Keratinocyte (primary cell): Measurements from ENCODE around the gene ERC1. TPM values are rescaled to one million over a fixed set of nuclear protein-coding genes. Genes with fewer than 3 reads are reported as not detected.

ENCODE experiments used
- DNase-seq: peaks from one replicate; pipeline ENCODE4 v3.0.0-alpha.2; 2011; ENCODE audit warnings: low read depth, missing footprints, low spot score
- FAIRE-seq: peaks from 2 replicates; lab custom pipeline; 2011; peaks lifted over from hg19 to GRCh38; lab: Jason Lieb, UNC
- H2AFZ ChIP-seq: 2 replicates; pipeline ENCODE4 v1.6.0; 2012; ENCODE audit warnings: low read length, control low read depth, inconsistent platforms; ENCODE audit not compliant: control insufficient read depth
- H3K27ac ChIP-seq: 2 replicates; pipeline ENCODE4 v1.5.1; 2011; ENCODE audit warnings: low read length; ENCODE audit not compliant: control insufficient read depth, insufficient read depth
- H3K27me3 ChIP-seq: 3 replicates; pipeline ENCODE4 v1.6.0; 2011; ENCODE audit warnings: low read length; ENCODE audit not compliant: control insufficient read depth, insufficient read depth; ENCODE audit errors: extremely low read depth
- H3K36me3 ChIP-seq, 2 experiments: 2 replicates in 1 of 2; 3 replicates in 1 of 2; pipeline ENCODE4 v1.5.1; 2011; ENCODE audit warnings: low read length in 2 of 2, mild to moderate bottlenecking in 1 of 2; ENCODE audit not compliant: control insufficient read depth in 2 of 2, insufficient read depth in 2 of 2; ENCODE audit errors: extremely low read depth in 1 of 2
- H3K4me1 ChIP-seq: 3 replicates; pipeline ENCODE4 v1.5.1; 2011; ENCODE audit warnings: low read length; ENCODE audit not compliant: control insufficient read depth, insufficient read depth; ENCODE audit errors: extremely low read depth
- H3K4me2 ChIP-seq: 3 replicates; pipeline ENCODE4 v1.6.0; 2011; ENCODE audit warnings: low read depth, low read length; ENCODE audit not compliant: control insufficient read depth, insufficient read depth; ENCODE audit errors: extremely low read depth
- H3K4me3 ChIP-seq, 3 experiments: fragments of 200-600 bp in 1 of 3; sonication (generic) in 1 of 3; 2 replicates in 2 of 3; 3 replicates in 1 of 3; pipeline ENCODE4 v1.5.1; 2011 to 2016; ENCODE audit warnings: low read length in 3 of 3, mild to moderate bottlenecking in 3 of 3, control low read depth in 2 of 3, inconsistent platforms in 1 of 3, low read depth in 1 of 3, mixed read lengths in 1 of 3, mixed run types in 1 of 3, moderate library complexity in 1 of 3; ENCODE audit not compliant: control insufficient read depth in 2 of 3, insufficient read depth in 2 of 3; ENCODE audit errors: extremely low read depth in 1 of 3
- H3K79me2 ChIP-seq: 2 replicates; pipeline ENCODE4 v1.6.0; 2012; ENCODE audit warnings: low read length; ENCODE audit not compliant: control insufficient read depth, insufficient read depth
- H3K9ac ChIP-seq: 3 replicates; pipeline ENCODE4 v1.6.0; 2011; ENCODE audit warnings: low read length; ENCODE audit not compliant: control insufficient read depth, insufficient read depth; ENCODE audit errors: extremely low read depth
- H3K9me1 ChIP-seq: 3 replicates; pipeline ENCODE4 v1.6.0; 2011; ENCODE audit warnings: low read length; ENCODE audit not compliant: control insufficient read depth, insufficient read depth; ENCODE audit errors: extremely low read depth
- H3K9me3 ChIP-seq: 2 replicates; pipeline ENCODE4 v1.5.1; 2012; ENCODE audit warnings: low read depth, low read length; ENCODE audit not compliant: control insufficient read depth
- H4K20me1 ChIP-seq: 3 replicates; pipeline ENCODE4 v1.6.0; 2011; ENCODE audit warnings: low read length; ENCODE audit not compliant: control insufficient read depth, insufficient read depth; ENCODE audit errors: extremely low read depth
- CTCF ChIP-seq, 3 experiments: IDR thresholded peaks in 1 of 3; conservative IDR thresholded peaks in 1 of 3; optimal IDR thresholded peaks in 1 of 3; 2 replicates in 2 of 3; 3 replicates in 1 of 3; pipeline versions ENCODE3 to v1.5.1; 2011; ENCODE audit warnings: low read length in 3 of 3, mild to moderate bottlenecking in 3 of 3, moderate library complexity in 2 of 3, control low read depth in 1 of 3, inconsistent platforms in 1 of 3; ENCODE audit not compliant: insufficient read depth in 2 of 3; ENCODE audit errors: extremely low read depth in 1 of 3
- EZH2 ChIP-seq: IDR thresholded peaks from one replicate; pipeline ENCODE4 v1.6.1; 2012; ENCODE audit warnings: inconsistent platforms, mild to moderate bottlenecking, low read length, moderate library complexity
- dilution Hi-C: fragments of 300-500 bp; cut with MboI; formaldehyde crosslinking; loops from one replicate; pipeline ENCODE4 v1.7.0; 2020; ENCODE audit warnings: low sequenced_read_pairs; ENCODE audit not compliant: extremely low pct_ligation_motif_present
- polyA plus RNA-seq, 5 experiments: library from polyadenylated mRNA; depleted of rRNA in 3 of 5; stranded (reverse) in 3 of 5; stranded (forward) in 1 of 5; unstranded in 1 of 5; fragments of >200 nt; gene quantifications; 1 replicate in 1 of 5; 2 replicates in 3 of 5; 3 replicates in 1 of 5; pipeline versions ENCODE4 v1.2.1 to v1.2.3, GENCODE V29; 2011 to 2012; ENCODE audit warnings: missing spikeins in 2 of 5, low read depth in 1 of 5, low replicate concordance in 1 of 5

The ERC1 gene
- polyA plus RNA-seq, 1 donor (not counting 4 experiments of a cell fraction or from before 2014, with no cell fraction given) = 16.1 TPM

- dilution Hi-C loops = no loop called here
- no peaks in the 10 kb centered on the region for H3K36me3 ChIP-seq
- no peak overlapping the region for H3K27ac ChIP-seq
These were observed 329.0 kb downstream of the ERC1 start for GRCh38 chr12:1320021-1320420.

GRCh38 chr12:1322821-1323220, 331.8 kb downstream of the ERC1 start:
- FAIRE-seq = no peak
- TF ChIP-seq CTCF (optimal IDR thresholded peaks at IDR 0.05 in 1 of 3, IDR thresholded peaks at IDR 0.05 in 1 of 3, conservative IDR thresholded peaks at IDR 0.05 in 1 of 3; ENCODE audit: extremely low read depth in 1 of 3, insufficient read depth in 2 of 3, low read length in 3 of 3) (no peak), EZH2 (no peak)
- dilution Hi-C loops = no loop called here

More at GRCh38 chr12:1320021-1320420, 329.0 kb downstream of the ERC1 start:
- Histone ChIP-seq H3K4me2 (no peak overlapping the region), H3K4me3 (no peak overlapping the region), H3K79me2 (no peaks in the 10 kb centered on the region), H3K4me1 (peaks cover 20% of the 10 kb centered on the region), H3K9ac (no peak overlapping the region), H3K9me3 (no peaks in the 10 kb centered on the region), H3K9me1 (no peaks in the 10 kb centered on the region), H3K27me3 (no peaks in the 10 kb centered on the region), H2AFZ (no peak overlapping the region), H4K20me1 (no peaks in the 10 kb centered on the region)
- FAIRE-seq (no peak), DNase-seq (no peak)
- no peak for TF ChIP-seq EZH2
- TF ChIP-seq CTCF (optimal IDR thresholded peaks at IDR 0.05 in 1 of 3, IDR thresholded peaks at IDR 0.05 in 1 of 3, conservative IDR thresholded peaks at IDR 0.05 in 1 of 3; ENCODE audit: extremely low read depth in 1 of 3, insufficient read depth in 2 of 3, low read length in 3 of 3) = no peak

More at GRCh38 chr12:1322821-1323220, 331.8 kb downstream of the ERC1 start:
- Histone ChIP-seq H3K9ac (no peak overlapping the region), H3K4me1 (peaks cover 17% of the 10 kb centered on the region), H3K27me3 (no peaks in the 10 kb centered on the region), H3K4me3 (no peak overlapping the region), H3K36me3 (no peaks in the 10 kb centered on the region), H3K4me2 (no peak overlapping the region), H4K20me1 (no peaks in the 10 kb centered on the region), H3K27ac (no peak overlapping the region), H2AFZ (no peak overlapping the region), H3K9me1 (no peaks in the 10 kb centered on the region), H3K79me2 (no peaks in the 10 kb centered on the region), H3K9me3 (no peaks in the 10 kb centered on the region)
- no peak for DNase-seq
